Activated CD8-positive, alpha-beta memory T cell treated with anti-CD3 and anti-CD28 coated beads, Interleukin-2, amount 50 U/mL, for 1 hour (primary cell): ENCODE measurements around the gene GORASP1.

ENCODE experiments used
- DNase-seq: peaks from one replicate; pipeline ENCODE4 v3.0.0-alpha.2; 2020; ENCODE audit errors: extremely low read depth

The GORASP1 gene

GRCh38 chr3:39141171-39141995 lies 34.0 kb upstream of the GORASP1 start:
- DNase-seq: no peak

GRCh38 chr3:39140341-39140971 lies 33.0 kb upstream of the GORASP1 start:
- DNase-seq: no peak

GRCh38 chr3:39139442-39139841 lies 32.0 kb upstream of the GORASP1 start:
- no peak for DNase-seq

- no peak for DNase-seq
Measured at GRCh38 chr3:39138804-39139415, 31.5 kb upstream of the GORASP1 start.

GRCh38 chr3:39137991-39138803 lies 30.8 kb upstream of the GORASP1 start:
- no peak for DNase-seq

GRCh38 chr3:39137435-39137936 lies 30.1 kb upstream of the GORASP1 start:
- DNase-seq: no peak

GRCh38 chr3:39136533-39137434 lies 29.4 kb upstream of the GORASP1 start:
- DNase-seq: no peak

- DNase-seq: no peak
Measured at GRCh38 chr3:39135170-39135805, 27.9 kb upstream of the GORASP1 start.

- no peak for DNase-seq
Measured at GRCh38 chr3:39134305-39134704, 26.9 kb upstream of the GORASP1 start.

GRCh38 chr3:39133822-39134221 lies 26.4 kb upstream of the GORASP1 start:
- DNase-seq: no peak

- DNase-seq: no peak
Measured at GRCh38 chr3:39133093-39133490, 25.7 kb upstream of the GORASP1 start.

- DNase-seq: no peak
Measured at GRCh38 chr3:39132096-39133092, 25.0 kb upstream of the GORASP1 start.

- DNase-seq: no peak
Measured at GRCh38 chr3:39130693-39131265, 23.4 kb upstream of the GORASP1 start.

- no peak for DNase-seq
Measured at GRCh38 chr3:39130026-39130425, 22.6 kb upstream of the GORASP1 start.

GRCh38 chr3:39128951-39129350 lies 21.5 kb upstream of the GORASP1 start:
- no peak for DNase-seq

GRCh38 chr3:39127908-39128304 lies 20.5 kb upstream of the GORASP1 start:
- no peak for DNase-seq

- DNase-seq: no peak
Measured at GRCh38 chr3:39127269-39127907, 20.0 kb upstream of the GORASP1 start.

GRCh38 chr3:39126532-39127071 lies 19.2 kb upstream of the GORASP1 start:
- DNase-seq: no peak
